Measurements from ENCODE around the gene UHRF1. TPM values are rescaled to one million over a fixed set of nuclear protein-coding genes. Genes with fewer than 3 reads are reported as not detected.

Gene UHRF1
- total and polyA plus RNA-seq, 2 of the 13 experiments (the other 11 are each of a cell fraction or from before 2014, with no cell fraction given) = 6.8 to 78.4 TPM

GRCh38 chr19:4968462-4969291 is 59.4 kb downstream of the UHRF1 start, which contains the start of gene KDM4B (continued):
- TF ChIP-seq GRHL1 (CRISPR knock-in tag; conservative IDR thresholded peaks at IDR 0.05) (no peak), WIZ (CRISPR knock-in tag; IDR thresholded peaks at IDR 0.05) (no peak), ATAD3A (CRISPR knock-in tag; IDR thresholded peaks at IDR 0.05) (no peak), ZNF501 (CRISPR knock-in tag; IDR thresholded peaks at IDR 0.05) (peak; percentile 74; the same call in 1 of the 2 replicates), POLR2G (IDR thresholded peaks at IDR 0.05; ENCODE audit: low read depth, low read length) (peak; percentile 91), ZKSCAN5 (CRISPR knock-in tag; IDR thresholded peaks at IDR 0.05) (no peak), ZNF260 (CRISPR knock-in tag; IDR thresholded peaks at IDR 0.05; ENCODE audit: borderline replicate concordance, low read depth) (no peak), RXRB (CRISPR knock-in tag; IDR thresholded peaks at IDR 0.05; ENCODE audit: borderline replicate concordance) (no peak; the same call in 1 of the 2 replicates), ZNF878 (CRISPR knock-in tag; IDR thresholded peaks at IDR 0.05) (no peak), JDP2 (CRISPR knock-in tag; IDR thresholded peaks at IDR 0.05; ENCODE audit: borderline replicate concordance) (no peak), NR1H2 (CRISPR knock-in tag; IDR thresholded peaks at IDR 0.05; ENCODE audit: borderline replicate concordance, low read depth) (no peak), ZNF431 (CRISPR knock-in tag; IDR thresholded peaks at IDR 0.05; ENCODE audit: borderline replicate concordance, low read depth) (no peak)
- TF ChIP-seq, protein P1, sequence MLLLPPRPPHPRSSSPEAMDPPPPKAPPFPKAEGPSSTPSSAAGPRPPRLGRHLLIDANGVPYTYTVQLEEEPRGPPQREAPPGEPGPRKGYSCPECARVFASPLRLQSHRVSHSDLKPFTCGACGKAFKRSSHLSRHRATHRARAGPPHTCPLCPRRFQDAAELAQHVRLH (CRISPR knock-in tag; IDR thresholded peaks at IDR 0.05; ENCODE audit: borderline replicate concordance, low read depth) = peak; percentile 89; the same call in 1 of the 2 replicates
- TF ChIP-seq, protein P2, sequence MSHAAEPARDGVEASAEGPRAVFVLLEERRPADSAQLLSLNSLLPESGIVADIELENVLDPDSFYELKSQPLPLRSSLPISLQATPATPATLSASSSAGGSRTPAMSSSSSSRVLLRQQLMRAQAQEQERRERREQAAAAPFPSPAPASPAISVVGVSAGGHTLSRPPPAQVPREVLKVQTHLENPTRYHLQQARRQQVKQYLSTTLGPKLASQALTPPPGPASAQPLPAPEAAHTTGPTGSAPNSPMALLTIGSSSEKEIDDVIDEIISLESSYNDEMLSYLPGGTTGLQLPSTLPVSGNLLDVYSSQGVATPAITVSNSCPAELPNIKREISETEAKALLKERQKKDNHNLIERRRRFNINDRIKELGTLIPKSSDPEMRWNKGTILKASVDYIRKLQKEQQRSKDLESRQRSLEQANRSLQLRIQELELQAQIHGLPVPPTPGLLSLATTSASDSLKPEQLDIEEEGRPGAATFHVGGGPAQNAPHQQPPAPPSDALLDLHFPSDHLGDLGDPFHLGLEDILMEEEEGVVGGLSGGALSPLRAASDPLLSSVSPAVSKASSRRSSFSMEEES (CRISPR knock-in tag; IDR thresholded peaks at IDR 0.05) = peak; percentile 40
- TF ChIP-seq, protein P3, sequence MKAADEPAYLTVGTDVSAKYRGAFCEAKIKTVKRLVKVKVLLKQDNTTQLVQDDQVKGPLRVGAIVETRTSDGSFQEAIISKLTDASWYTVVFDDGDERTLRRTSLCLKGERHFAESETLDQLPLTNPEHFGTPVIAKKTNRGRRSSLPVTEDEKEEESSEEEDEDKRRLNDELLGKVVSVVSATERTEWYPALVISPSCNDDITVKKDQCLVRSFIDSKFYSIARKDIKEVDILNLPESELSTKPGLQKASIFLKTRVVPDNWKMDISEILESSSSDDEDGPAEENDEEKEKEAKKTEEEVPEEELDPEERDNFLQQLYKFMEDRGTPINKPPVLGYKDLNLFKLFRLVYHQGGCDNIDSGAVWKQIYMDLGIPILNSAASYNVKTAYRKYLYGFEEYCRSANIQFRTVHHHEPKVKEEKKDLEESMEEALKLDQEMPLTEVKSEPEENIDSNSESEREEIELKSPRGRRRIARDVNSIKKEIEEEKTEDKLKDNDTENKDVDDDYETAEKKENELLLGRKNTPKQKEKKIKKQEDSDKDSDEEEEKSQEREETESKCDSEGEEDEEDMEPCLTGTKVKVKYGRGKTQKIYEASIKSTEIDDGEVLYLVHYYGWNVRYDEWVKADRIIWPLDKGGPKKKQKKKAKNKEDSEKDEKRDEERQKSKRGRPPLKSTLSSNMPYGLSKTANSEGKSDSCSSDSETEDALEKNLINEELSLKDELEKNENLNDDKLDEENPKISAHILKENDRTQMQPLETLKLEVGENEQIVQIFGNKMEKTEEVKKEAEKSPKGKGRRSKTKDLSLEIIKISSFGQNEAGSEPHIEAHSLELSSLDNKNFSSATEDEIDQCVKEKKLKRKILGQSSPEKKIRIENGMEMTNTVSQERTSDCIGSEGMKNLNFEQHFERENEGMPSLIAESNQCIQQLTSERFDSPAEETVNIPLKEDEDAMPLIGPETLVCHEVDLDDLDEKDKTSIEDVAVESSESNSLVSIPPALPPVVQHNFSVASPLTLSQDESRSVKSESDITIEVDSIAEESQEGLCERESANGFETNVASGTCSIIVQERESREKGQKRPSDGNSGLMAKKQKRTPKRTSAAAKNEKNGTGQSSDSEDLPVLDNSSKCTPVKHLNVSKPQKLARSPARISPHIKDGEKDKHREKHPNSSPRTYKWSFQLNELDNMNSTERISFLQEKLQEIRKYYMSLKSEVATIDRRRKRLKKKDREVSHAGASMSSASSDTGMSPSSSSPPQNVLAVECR (CRISPR knock-in tag; IDR thresholded peaks at IDR 0.05; ENCODE audit: borderline replicate concordance) = peak; percentile 80; the same call in 1 of the 2 replicates
